ENCODE results near the gene PHC2. TPM values are rescaled to one million over a fixed set of nuclear protein-coding genes. Genes with fewer than 3 reads are reported as not detected.
A peak's percentile ranks its signal among the peaks of the same experiment; 100 is the strongest.

The PHC2 gene
- total and polyA plus RNA-seq, 9 of the 15 experiments (the other 6 are each of a cell fraction or from before 2014, with no cell fraction given): 3.1 to 67.6 (median 34.6) TPM

DNA sequence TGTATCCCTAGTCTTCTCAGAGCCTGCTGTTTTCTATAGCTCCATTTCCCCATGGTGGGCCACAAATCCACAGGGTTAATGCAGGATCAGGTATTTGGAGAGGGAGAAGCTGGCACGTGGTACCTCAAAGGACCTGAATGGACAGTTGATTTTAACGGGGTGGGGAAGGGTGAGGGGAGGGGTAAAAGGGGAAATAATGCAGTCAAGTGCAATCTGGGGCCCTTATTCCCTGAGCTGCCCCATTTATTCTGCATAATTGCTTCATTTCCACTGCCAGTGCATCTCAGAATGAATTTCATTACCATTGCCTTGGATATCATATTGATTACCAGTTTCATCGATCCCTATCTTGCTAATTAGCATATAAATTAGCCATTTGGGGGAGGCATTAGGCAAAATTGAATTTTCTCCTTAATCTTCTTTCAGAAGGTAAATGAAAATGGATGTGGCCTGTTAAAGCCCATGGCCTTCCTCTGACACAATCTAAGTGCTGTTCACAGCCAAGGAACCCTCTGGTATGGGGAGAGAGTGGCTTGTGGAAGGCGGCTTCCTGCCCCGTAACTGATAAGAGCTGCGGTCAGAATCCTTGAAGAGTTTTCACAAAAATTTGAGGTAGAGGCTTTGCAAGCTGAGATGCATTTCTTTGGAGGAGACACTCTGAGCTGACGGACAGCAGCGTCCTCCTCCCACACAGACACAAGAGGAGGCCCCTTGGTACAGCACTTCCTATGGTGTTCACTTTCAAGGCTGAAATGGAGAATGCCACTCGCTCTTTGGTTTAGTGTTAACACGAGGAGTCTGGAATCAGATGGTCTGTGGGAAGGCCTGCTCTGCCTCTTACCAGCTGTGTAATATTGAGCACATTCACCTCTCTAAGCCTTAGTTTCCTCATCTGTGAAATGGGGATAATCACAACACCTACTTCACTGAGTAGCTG, 34.4 kb downstream of the PHC2 start (continued):
- TF ChIP-seq, protein P1, sequence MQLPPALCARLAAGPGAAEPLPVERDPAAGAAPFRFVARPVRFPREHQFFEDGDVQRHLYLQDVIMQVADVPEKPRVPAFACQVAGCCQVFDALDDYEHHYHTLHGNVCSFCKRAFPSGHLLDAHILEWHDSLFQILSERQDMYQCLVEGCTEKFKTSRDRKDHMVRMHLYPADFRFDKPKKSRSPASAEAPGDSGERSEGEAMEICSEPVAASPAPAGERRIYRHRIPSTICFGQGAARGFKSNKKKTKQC (CRISPR knock-in tag; IDR thresholded peaks at IDR 0.05): no peak
- TF ChIP-seq KAT8 (IDR thresholded peaks at IDR 0.05; ENCODE audit: low read depth) (no peak), EWSR1 (IDR thresholded peaks at IDR 0.05; ENCODE audit: borderline replicate concordance, low read depth, partially characterized antibody) (no peak), SAFB (IDR thresholded peaks at IDR 0.05; ENCODE audit: borderline replicate concordance, low read depth, low read length) (no peak), BACH1 (tag; IDR thresholded peaks at IDR 0.05) (peak; percentile 76; the same call in 1 of the 2 replicates), ZSCAN29 (IDR thresholded peaks at IDR 0.05) (no peak), TBP (optimal IDR thresholded peaks at IDR 0.05; ENCODE audit: low read depth, low read length) (no peak), RBM34 (IDR thresholded peaks at IDR 0.05; ENCODE audit: borderline replicate concordance, insufficient read depth, low read length) (no peak), KDM2B (CRISPR knock-in tag; IDR thresholded peaks at IDR 0.05) (no peak), HEY1 (CRISPR knock-in tag; IDR thresholded peaks at IDR 0.05; ENCODE audit: borderline replicate concordance) (no peak), RHOXF2B (CRISPR knock-in tag; conservative IDR thresholded peaks at IDR 0.05) (no peak), CHD2 (IDR thresholded peaks at IDR 0.05; ENCODE audit: low read depth, low read length) (no peak), PHF8 (IDR thresholded peaks at IDR 0.05; ENCODE audit: borderline replicate concordance, low read length) (no peak)
- TF ChIP-seq, protein P2, sequence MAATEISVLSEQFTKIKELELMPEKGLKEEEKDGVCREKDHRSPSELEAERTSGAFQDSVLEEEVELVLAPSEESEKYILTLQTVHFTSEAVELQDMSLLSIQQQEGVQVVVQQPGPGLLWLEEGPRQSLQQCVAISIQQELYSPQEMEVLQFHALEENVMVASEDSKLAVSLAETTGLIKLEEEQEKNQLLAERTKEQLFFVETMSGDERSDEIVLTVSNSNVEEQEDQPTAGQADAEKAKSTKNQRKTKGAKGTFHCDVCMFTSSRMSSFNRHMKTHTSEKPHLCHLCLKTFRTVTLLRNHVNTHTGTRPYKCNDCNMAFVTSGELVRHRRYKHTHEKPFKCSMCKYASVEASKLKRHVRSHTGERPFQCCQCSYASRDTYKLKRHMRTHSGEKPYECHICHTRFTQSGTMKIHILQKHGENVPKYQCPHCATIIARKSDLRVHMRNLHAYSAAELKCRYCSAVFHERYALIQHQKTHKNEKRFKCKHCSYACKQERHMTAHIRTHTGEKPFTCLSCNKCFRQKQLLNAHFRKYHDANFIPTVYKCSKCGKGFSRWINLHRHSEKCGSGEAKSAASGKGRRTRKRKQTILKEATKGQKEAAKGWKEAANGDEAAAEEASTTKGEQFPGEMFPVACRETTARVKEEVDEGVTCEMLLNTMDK (IDR thresholded peaks at IDR 0.05; ENCODE audit: borderline replicate concordance, insufficient read depth, low read depth, low read length, poor library complexity, severe bottlenecking): no peak
- TF ChIP-seq, protein P3, sequence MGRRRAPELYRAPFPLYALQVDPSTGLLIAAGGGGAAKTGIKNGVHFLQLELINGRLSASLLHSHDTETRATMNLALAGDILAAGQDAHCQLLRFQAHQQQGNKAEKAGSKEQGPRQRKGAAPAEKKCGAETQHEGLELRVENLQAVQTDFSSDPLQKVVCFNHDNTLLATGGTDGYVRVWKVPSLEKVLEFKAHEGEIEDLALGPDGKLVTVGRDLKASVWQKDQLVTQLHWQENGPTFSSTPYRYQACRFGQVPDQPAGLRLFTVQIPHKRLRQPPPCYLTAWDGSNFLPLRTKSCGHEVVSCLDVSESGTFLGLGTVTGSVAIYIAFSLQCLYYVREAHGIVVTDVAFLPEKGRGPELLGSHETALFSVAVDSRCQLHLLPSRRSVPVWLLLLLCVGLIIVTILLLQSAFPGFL (CRISPR knock-in tag; IDR thresholded peaks at IDR 0.05): no peak
- TF ChIP-seq, protein P4, sequence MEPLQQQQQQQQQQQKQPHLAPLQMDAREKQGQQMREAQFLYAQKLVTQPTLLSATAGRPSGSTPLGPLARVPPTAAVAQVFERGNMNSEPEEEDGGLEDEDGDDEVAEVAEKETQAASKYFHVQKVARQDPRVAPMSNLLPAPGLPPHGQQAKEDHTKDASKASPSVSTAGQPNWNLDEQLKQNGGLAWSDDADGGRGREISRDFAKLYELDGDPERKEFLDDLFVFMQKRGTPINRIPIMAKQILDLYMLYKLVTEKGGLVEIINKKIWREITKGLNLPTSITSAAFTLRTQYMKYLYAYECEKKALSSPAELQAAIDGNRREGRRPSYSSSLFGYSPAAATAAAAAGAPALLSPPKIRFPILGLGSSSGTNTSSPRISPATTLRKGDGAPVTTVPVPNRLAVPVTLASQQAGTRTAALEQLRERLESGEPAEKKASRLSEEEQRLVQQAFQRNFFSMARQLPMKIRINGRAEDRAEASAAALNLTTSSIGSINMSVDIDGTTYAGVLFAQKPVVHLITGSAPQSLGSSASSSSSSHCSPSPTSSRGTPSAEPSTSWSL (CRISPR knock-in tag; IDR thresholded peaks at IDR 0.05; ENCODE audit: borderline replicate concordance): no peak
- TF ChIP-seq, protein P5, sequence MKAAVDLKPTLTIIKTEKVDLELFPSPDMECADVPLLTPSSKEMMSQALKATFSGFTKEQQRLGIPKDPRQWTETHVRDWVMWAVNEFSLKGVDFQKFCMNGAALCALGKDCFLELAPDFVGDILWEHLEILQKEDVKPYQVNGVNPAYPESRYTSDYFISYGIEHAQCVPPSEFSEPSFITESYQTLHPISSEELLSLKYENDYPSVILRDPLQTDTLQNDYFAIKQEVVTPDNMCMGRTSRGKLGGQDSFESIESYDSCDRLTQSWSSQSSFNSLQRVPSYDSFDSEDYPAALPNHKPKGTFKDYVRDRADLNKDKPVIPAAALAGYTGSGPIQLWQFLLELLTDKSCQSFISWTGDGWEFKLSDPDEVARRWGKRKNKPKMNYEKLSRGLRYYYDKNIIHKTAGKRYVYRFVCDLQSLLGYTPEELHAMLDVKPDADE (conservative IDR thresholded peaks at IDR 0.05; ENCODE audit: control insufficient read depth, low read depth, low read length): 0 out of 2 replicates have a peak, but pooled peaks have one; percentile 29

Data from K562 (cell line).